ENCODE data around the gene CDKAL1. TPM values are rescaled to one million over a fixed set of nuclear protein-coding genes. Genes with fewer than 3 reads are reported as not detected.

Gene CDKAL1
- total and polyA plus RNA-seq, 2 of the 8 experiments (the other 6 are each of a cell fraction or from before 2014, with no cell fraction given), result 8.4 to 24.6 TPM

GRCh38 chr6:20819774-20820400 is 285.6 kb downstream of the CDKAL1 start:
- Histone ChIP-seq H2BK15ac (ENCODE audit: low read length) (no peak overlapping the region), H3K36me3 (ENCODE audit: control insufficient read depth in 2 of 4, insufficient read depth in 4 of 4, low read length in 3 of 4) (no peaks in the 10 kb centered on the region), H4K8ac (ENCODE audit: extremely low read depth, insufficient read depth, low read length) (no peak overlapping the region), H2AK5ac (ENCODE audit: low read depth, low read length) (no peak overlapping the region), H3K56ac (replicated peaks; ENCODE audit: insufficient read length, low read depth, low read length) (no peak overlapping the region), H3K79me1 (ENCODE audit: low read depth, low read length) (no peaks in the 10 kb centered on the region; the same call in 1 of the 2 replicates), H4K91ac (replicated peaks; ENCODE audit: insufficient read length, low read length) (no peak overlapping the region), H3K18ac (ENCODE audit: extremely low read depth, low read length) (no peak overlapping the region), H3K27ac (ENCODE audit: low read depth, low read length) (no peak overlapping the region), H2BK5ac (ENCODE audit: low read depth, low read length) (no peak overlapping the region), H4K20me1 (replicated peaks in 1 of 2; ENCODE audit: control insufficient read depth in 1 of 2, insufficient read depth in 2 of 2, low read length in 2 of 2) (peaks cover 0 to 4% of the 10 kb centered on the region in 2 experiments), H3K79me2 (ENCODE audit: control insufficient read depth in 1 of 2, insufficient read depth in 2 of 2, low read length in 2 of 2) (no peaks in the 10 kb centered on the region), H2AFZ (ENCODE audit: low read length) (no peak overlapping the region), H3K4me3 (ENCODE audit: extremely low read depth in 1 of 4, insufficient read depth in 2 of 4, low read depth in 3 of 4, low read length in 4 of 4) (no peak overlapping the region), H3K14ac (ENCODE audit: insufficient read length) (no peak overlapping the region), H3K4me2 (ENCODE audit: insufficient read depth in 1 of 2, low read depth in 2 of 2, low read length in 2 of 2) (no peak overlapping the region), H3K4me1 (replicated peaks in 1 of 4; ENCODE audit: control insufficient read depth in 3 of 4, insufficient read depth in 4 of 4, low read length in 3 of 4) (peaks cover 0 to 5% (median 0%) of the 10 kb centered on the region in 4 experiments; a peak in 1 of 7 replicates), H3K9me3 (ENCODE audit: insufficient read depth in 2 of 2, low read depth in 1 of 2, low read length in 1 of 2) (no peaks in the 10 kb centered on the region), H3K4ac (replicated peaks; ENCODE audit: insufficient read length, low read depth, low read length) (no peak overlapping the region), H3K23ac (ENCODE audit: insufficient read length) (no peak overlapping the region), H3K9ac (replicated peaks in 1 of 4; ENCODE audit: extremely low read depth in 1 of 4, low read depth in 3 of 4, low read length in 3 of 4) (no peak overlapping the region), H2BK12ac (ENCODE audit: low read depth, low read length) (no peak overlapping the region), H2BK120ac (replicated peaks; ENCODE audit: low read depth, low read length) (no peak overlapping the region), H3K23me2 (ENCODE audit: low read depth, low read length) (no peaks in the 10 kb centered on the region), H2BK20ac (ENCODE audit: low read length) (no peak overlapping the region), H3K27me3 (replicated peaks in 1 of 4; ENCODE audit: control insufficient read depth in 3 of 4, extremely low read depth in 1 of 4, insufficient read depth in 3 of 4, low read length in 3 of 4) (no peaks in the 10 kb centered on the region), H4K5ac (ENCODE audit: insufficient read length, low read depth, low read length) (no peak overlapping the region)
- 94% methylated on average over 7 of the region's 7 CpGs; no CpG with 5 or more reads in 1 of the 2 experiments for WGBS, 2 experiments (ENCODE audit: extremely low coverage in 1 of 2, insufficient coverage in 1 of 2, insufficient read length in 1 of 2, insufficient replicate concordance in 2 of 2, low coverage in 1 of 2, low lambda C conversion rate in 2 of 2, missing lambda C conversion rate in 1 of 2)
- ChIA-PET POLR2A (ENCODE audit: partially characterized antibody) (no interaction called here), CTCF (ENCODE audit: partially characterized antibody) (no interaction called here)
- no peak for TF ChIP-seq CHD2 (IDR thresholded peaks at IDR 0.05; ENCODE audit: low read length)
- no peak for TF ChIP-seq E2F6 (IDR thresholded peaks at IDR 0.05)
- no peak for TF ChIP-seq SIRT6 (IDR thresholded peaks at IDR 0.05; ENCODE audit: low read length)
- no peak for TF ChIP-seq ATF2 (IDR thresholded peaks at IDR 0.05; ENCODE audit: low read length)
- TF ChIP-seq NANOG (IDR thresholded peaks at IDR 0.05; ENCODE audit: insufficient read depth, low read depth, low read length, poor library complexity, severe bottlenecking), result no peak
- no peak for TF ChIP-seq PHF8 (conservative IDR thresholded peaks at IDR 0.05; ENCODE audit: low read depth, low read length)
- TF ChIP-seq ZNF274 (IDR thresholded peaks at IDR 0.05; ENCODE audit: borderline replicate concordance, extremely low read depth, low read length), result no peak
- no peak for TF ChIP-seq CHD1 (IDR thresholded peaks at IDR 0.05; ENCODE audit: low read depth, low read length)
- TF ChIP-seq TCF12 (IDR thresholded peaks at IDR 0.05; ENCODE audit: low read depth, low read length), result no peak
- TF ChIP-seq HDAC2 (IDR thresholded peaks at IDR 0.05; ENCODE audit: borderline replicate concordance in 1 of 2, low read depth in 2 of 2, low read length in 2 of 2), result no peak
- FAIRE-seq (no peak), DNase-seq (ENCODE audit: low read depth in 1 of 2, low spot score in 2 of 2) (no peak)

All from H1 (cell line).